IMR-90 (cell line): ENCODE results near the gene NOTCH2.
"Not testable (repeated sequence)": the region's sequence is repeated elsewhere in the genome, so short reads cannot be mapped to it uniquely, and the experiment has no call there.

Experiments used
- MAFK ChIP-seq: IDR thresholded peaks from 2 replicates; pipeline ENCODE4 v1.6.1; 2012; ENCODE audit warnings: low read depth, low read length, improper control_type of control experiment
- MXI1 ChIP-seq: IDR thresholded peaks from 2 replicates; pipeline ENCODE4 v1.6.1; 2012; ENCODE audit warnings: low read depth, mild to moderate bottlenecking, low read length, moderate library complexity, borderline replicate concordance
- POLR2A ChIP-seq: IDR thresholded peaks from 2 replicates; pipeline ENCODE4 v1.6.1; 2012; ENCODE audit warnings: mild to moderate bottlenecking, low read depth, low read length
- RAD21 ChIP-seq: IDR thresholded peaks from 2 replicates; pipeline ENCODE4 v1.6.1; 2012; ENCODE audit warnings: low read length, improper control_type of control experiment
- RCOR1 ChIP-seq: IDR thresholded peaks from 2 replicates; pipeline ENCODE4 v1.6.1; 2012; ENCODE audit warnings: mild to moderate bottlenecking, low read length, improper control_type of control experiment; ENCODE audit not compliant: insufficient replicate concordance
- RFX5 ChIP-seq: IDR thresholded peaks from 2 replicates; pipeline ENCODE4 v1.8.0; 2012; ENCODE audit warnings: low read depth, mild to moderate bottlenecking, low read length, moderate library complexity
- SMC3 ChIP-seq: fragments of 150-350 bp; IDR thresholded peaks from 2 replicates; pipeline ENCODE4 v1.6.1; 2016; ENCODE audit warnings: low read depth, mild to moderate bottlenecking, antibody characterized with exemption, low read length, moderate library complexity
- TF ChIP-seq, protein P1 (sequence below): conservative IDR thresholded peaks from 2 replicates; pipeline ENCODE4 v1.5.1; 2012; ENCODE audit warnings: mild to moderate bottlenecking, low read depth, low read length, improper control_type of control experiment

DNA sequence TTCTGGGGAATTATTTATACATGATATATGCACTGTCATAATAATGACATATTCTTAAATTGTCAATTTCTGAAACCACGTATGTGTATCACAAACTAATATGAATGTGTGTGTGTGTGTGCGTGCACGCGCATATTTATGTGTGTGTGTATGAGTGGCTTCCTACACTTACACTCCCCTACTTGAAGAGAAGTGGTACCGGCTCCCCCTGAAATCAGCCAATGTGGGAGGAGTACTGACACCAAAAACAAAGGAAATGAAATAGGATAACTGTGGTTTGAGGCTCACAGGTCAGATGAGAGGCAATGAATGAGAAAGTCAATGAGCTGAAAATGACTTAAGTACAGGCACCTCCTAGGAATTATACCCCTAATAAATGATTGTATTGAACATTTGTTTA lies 42.8 kb upstream of the NOTCH2 start:
- TF ChIP-seq, protein P1, sequence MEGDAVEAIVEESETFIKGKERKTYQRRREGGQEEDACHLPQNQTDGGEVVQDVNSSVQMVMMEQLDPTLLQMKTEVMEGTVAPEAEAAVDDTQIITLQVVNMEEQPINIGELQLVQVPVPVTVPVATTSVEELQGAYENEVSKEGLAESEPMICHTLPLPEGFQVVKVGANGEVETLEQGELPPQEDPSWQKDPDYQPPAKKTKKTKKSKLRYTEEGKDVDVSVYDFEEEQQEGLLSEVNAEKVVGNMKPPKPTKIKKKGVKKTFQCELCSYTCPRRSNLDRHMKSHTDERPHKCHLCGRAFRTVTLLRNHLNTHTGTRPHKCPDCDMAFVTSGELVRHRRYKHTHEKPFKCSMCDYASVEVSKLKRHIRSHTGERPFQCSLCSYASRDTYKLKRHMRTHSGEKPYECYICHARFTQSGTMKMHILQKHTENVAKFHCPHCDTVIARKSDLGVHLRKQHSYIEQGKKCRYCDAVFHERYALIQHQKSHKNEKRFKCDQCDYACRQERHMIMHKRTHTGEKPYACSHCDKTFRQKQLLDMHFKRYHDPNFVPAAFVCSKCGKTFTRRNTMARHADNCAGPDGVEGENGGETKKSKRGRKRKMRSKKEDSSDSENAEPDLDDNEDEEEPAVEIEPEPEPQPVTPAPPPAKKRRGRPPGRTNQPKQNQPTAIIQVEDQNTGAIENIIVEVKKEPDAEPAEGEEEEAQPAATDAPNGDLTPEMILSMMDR = not testable (repeated sequence)
- TF ChIP-seq MXI1, POLR2A, RAD21, MAFK, RFX5, RCOR1, SMC3: not testable (repeated sequence)
